GM12875 (cell line): ENCODE data around the gene HARS1.
"Not testable (repeated sequence)": the region's sequence is repeated elsewhere in the genome, so short reads cannot be mapped to it uniquely, and the experiment has no call there.

Experiments used
- H3K4me3 ChIP-seq: one replicate; pipeline ENCODE4 v1.5.1; 2011; ENCODE audit warnings: low read depth, low read length, control low read depth
- TF ChIP-seq, protein P1 (sequence below): IDR thresholded peaks from 2 replicates; pipeline ENCODE4 v1.5.1; 2011; ENCODE audit warnings: low read depth, mild to moderate bottlenecking, control low read depth, inconsistent platforms, low read length, moderate library complexity, borderline replicate concordance; ENCODE audit not compliant: insufficient read depth

The HARS1 gene

DNA sequence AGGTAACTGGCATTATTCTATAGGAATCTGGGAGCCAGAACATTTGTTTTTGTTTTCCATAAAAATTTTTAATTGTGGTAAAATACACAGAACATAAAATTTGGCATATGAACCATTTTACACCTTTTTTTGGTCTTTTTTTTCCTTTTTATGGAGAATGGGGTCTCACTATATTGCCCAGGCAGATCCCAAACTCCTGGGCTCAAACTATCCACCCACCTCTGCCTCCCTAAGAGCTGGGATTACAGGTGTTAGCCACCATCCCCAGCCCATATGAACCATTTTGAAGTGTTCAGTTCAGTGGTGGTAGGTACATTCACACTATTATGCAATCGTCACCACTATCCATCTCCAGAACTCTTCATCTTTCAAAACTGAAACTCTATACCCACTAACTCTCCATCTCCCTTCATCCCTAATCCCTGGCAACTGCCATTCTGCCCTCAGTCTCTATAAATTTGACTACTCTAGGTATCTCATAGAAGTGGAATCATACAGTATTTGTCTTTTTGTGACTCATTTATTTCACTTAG is 22.5 kb upstream of the HARS1 start:
- TF ChIP-seq, protein P1, sequence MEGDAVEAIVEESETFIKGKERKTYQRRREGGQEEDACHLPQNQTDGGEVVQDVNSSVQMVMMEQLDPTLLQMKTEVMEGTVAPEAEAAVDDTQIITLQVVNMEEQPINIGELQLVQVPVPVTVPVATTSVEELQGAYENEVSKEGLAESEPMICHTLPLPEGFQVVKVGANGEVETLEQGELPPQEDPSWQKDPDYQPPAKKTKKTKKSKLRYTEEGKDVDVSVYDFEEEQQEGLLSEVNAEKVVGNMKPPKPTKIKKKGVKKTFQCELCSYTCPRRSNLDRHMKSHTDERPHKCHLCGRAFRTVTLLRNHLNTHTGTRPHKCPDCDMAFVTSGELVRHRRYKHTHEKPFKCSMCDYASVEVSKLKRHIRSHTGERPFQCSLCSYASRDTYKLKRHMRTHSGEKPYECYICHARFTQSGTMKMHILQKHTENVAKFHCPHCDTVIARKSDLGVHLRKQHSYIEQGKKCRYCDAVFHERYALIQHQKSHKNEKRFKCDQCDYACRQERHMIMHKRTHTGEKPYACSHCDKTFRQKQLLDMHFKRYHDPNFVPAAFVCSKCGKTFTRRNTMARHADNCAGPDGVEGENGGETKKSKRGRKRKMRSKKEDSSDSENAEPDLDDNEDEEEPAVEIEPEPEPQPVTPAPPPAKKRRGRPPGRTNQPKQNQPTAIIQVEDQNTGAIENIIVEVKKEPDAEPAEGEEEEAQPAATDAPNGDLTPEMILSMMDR, result no peak
- no peak overlapping the region for H3K4me3 ChIP-seq

DNA sequence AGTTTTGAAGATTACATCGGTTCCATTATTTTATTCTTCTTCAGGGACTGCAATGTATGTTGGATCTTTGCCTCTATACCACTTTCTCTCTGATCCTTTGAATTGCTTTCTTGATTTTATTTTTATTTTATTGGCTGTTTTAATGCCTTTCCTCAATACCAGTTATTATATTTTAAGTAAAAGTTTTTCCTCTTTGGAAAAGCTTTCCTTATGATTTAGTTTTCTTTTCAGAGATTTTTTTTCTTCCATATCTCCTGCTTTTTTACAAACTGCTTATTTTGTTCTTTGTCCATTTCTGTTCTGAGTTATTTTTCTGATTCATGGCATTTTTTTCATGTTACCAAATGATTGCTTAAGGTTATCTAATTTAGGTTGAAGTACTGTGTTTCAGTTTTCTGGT is 20.6 kb upstream of the HARS1 start:
- TF ChIP-seq, protein P1, result no peak
- H3K4me3 ChIP-seq, result no peak overlapping the region

DNA sequence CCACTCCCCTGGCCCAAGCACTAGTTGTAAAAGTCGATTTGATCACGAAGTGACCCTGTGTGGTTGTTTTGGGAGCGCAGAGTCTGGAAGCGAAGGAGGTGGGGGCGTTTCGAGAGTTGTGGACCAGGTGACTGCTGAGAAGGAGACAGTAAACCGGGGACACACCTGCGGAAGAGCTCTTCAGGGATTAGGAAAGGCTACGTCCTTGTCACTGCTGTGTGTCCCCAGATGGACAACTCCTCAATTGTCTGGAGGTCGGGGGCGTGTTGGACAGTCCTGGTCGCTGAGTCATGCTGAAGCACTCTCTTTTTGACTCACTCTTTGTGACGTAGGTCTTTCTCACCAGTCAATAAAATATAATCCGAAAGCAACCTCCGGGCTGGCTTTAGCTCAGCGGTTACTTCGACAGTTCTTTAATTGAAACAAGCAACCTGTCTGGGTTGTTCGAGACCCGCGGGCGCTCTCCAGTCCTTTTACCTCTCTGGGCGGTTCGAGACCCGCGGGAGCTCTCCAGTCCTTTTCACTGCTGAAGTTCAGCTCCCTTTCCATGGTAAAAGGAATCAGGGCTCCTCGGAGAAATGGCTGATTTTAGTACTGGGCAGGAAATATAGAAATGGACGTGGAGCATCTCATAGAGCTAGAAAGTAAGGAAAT is 19.9 kb upstream of the HARS1 start:
- H3K4me3 ChIP-seq, result peak overlapping the region; percentile 75
- TF ChIP-seq, protein P1, result no peak

DNA sequence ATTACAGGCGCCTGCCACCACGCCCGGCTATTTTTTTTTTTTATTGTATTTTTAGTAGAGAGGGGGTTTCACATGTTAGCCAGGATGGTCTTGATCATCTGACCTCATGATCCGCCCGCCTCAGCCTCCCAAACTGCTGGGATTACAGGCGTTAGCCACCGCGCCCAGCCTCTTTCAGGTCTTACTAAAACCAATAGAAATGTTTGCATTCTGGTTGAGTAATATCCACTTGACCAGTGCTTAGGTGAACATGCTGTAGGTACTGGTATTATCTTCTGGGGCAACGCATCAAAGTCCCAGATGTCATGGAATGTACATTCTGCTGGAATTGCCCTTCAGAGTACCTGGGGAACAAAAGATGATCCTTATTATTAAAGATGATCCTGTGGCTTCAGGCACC is 17.6 kb upstream of the HARS1 start:
- not testable (repeated sequence) for H3K4me3 ChIP-seq

DNA sequence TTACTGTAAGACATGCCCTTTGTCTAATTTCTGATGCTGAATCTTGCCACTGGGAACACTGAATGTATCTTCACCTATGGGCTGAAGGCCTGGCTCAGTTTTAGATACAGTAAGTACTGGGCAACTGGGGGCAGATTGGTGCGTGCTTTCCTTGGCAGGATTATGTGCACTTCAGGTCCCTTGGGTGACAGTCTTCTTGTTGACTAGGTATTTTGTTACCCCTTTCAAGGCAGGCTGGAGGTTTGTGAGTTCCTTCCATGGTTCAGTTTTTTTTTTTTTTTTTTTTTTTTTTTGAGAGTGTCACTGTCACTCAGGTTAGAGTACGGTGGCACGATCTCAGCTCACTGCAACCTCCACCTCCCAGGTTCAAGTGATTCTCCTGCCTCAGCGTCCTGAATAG is 16.6 kb upstream of the HARS1 start:
- TF ChIP-seq, protein P1, result no peak
- no peak overlapping the region for H3K4me3 ChIP-seq

DNA sequence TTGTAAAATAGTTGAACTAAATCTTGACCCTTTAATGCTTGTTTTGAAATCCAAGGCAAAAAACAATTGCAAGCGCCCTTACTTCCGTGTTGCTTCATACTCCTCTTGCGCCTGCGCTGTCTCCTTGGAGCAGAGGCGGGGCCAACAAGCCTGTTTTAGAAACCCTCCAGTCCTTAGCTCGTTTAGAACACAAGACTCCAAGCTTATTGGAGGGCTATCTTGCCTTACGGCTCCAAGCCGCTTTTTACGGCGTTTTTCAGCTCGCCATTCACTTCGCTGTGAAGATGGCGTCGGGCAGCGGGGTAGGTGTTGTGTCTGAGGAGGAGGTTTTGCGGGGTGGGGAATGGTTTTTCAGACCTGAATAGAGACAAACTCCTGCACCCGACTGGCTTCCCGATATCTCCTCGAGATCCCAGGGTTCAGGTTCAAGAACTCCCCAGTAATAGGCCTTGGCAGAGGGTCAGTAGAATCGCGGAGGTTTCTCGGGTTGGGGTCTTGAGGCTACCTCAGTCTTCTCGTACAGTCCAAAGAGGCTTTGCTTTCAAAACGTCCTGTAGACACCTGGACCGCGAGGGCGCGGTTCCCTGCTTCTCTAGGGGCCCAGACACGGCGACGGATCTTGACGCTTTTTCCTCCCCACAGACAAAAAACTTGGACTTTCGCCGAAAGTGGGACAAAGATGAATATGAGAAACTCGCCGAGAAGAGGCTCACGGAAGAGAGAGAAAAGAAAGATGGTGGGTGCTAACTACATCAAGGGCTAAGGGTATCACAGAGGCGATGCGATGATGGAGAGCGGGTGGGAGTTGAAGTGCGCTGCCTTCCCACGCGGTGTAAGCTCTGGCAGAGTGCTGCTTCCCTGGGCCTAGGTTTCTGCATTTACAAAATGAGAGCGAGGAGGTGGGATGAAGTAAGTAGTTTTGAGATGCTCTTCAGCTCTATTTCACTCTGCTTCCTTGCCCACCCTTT is 9.3 kb upstream of the HARS1 start, which contains the start of gene ZMAT2:
Gene ZMAT2, plus strand, starts transcription at position 271 of the 968 bp plus-strand sequence. Its CDS starts 14 bp downstream, at position 285.
- H3K4me3 ChIP-seq, result peak within 1 kb of the TSS; percentile 61
- TF ChIP-seq, protein P1, result no peak

DNA sequence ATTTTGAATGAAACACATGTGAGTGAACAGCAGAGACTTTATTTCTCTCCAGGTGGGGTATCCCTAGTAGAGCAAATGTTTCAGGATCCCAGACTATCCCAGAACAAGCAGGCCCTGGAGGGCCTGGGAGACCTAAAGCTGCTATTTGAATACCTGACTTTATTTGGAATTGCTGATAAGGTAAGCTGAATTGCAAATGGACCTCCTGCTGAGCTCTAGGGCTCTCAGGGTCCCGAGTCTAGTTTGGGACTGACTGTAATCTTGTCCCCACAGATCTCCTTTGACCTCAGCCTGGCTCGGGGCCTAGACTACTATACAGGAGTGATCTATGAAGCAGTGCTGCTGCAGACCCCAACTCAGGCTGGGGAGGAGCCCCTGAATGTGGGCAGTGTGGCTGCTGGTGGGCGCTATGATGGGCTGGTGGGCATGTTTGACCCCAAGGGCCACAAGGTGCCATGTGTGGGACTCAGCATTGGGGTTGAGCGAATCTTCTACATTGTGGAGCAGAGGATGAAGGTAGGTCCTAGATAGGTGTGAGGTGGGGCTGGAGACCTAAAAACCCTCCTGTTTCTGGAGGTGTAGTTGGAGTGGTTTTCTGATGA is 5.8 kb upstream of the HARS1 start:
- TF ChIP-seq, protein P1, result no peak
- H3K4me3 ChIP-seq, result no peak overlapping the region
